Activated CD8-positive, alpha-beta memory T cell treated with anti-CD3 and anti-CD28 coated beads, Interleukin-2, amount 50 U/mL, for 24 hours (primary cell): ENCODE data around the gene RGS11.
A peak's percentile ranks its signal among the peaks of the same experiment; 100 is the strongest.
"Not testable (repeated sequence)": the region's sequence is repeated elsewhere in the genome, so short reads cannot be mapped to it uniquely, and the experiment has no call there.

Experiments used
- DNase-seq: peaks from one replicate; pipeline ENCODE4 v3.0.0-alpha.2; 2020; ENCODE audit errors: extremely low read depth

Gene RGS11

GRCh38 chr16:263182-263774 is 12.5 kb downstream of the RGS11 start:
- no peak for DNase-seq

- DNase-seq = no peak
Observed at GRCh38 chr16:262121-262745, 13.5 kb downstream of the RGS11 start.

- no peak for DNase-seq
Observed at GRCh38 chr16:261031-261691, 14.6 kb downstream of the RGS11 start.

- no peak for DNase-seq
Observed at GRCh38 chr16:260326-260725, 15.4 kb downstream of the RGS11 start.

- DNase-seq = no peak
Observed at GRCh38 chr16:259814-260253, 15.9 kb downstream of the RGS11 start.

- DNase-seq = no peak
Observed at GRCh38 chr16:259226-259625, 16.5 kb downstream of the RGS11 start.

- not testable (repeated sequence) for DNase-seq
Observed at GRCh38 chr16:258091-258490, 17.7 kb downstream of the RGS11 start.

- no peak for DNase-seq
Observed at GRCh38 chr16:255183-255582, 20.6 kb downstream of the RGS11 start.

- DNase-seq = no peak
Observed at GRCh38 chr16:254461-254860, 21.3 kb downstream of the RGS11 start.

GRCh38 chr16:253833-254232 is 21.9 kb downstream of the RGS11 start:
- no peak for DNase-seq

GRCh38 chr16:252366-253337 is 23.1 kb downstream of the RGS11 start:
- DNase-seq = no peak

GRCh38 chr16:249431-249830 is 26.3 kb downstream of the RGS11 start:
- no peak for DNase-seq

- no peak for DNase-seq
Observed at GRCh38 chr16:247027-247426, 28.7 kb downstream of the RGS11 start.

- DNase-seq = no peak
Observed at GRCh38 chr16:245105-245504, 30.6 kb downstream of the RGS11 start.

- no peak for DNase-seq
Observed at GRCh38 chr16:243348-243747, 32.4 kb downstream of the RGS11 start.

GRCh38 chr16:242281-242680 is 33.5 kb downstream of the RGS11 start:
- DNase-seq = no peak

GRCh38 chr16:240559-240958 is 35.2 kb downstream of the RGS11 start:
- no peak for DNase-seq

GRCh38 chr16:239948-240277 is 35.8 kb downstream of the RGS11 start:
- no peak for DNase-seq

- peak; percentile 81 for DNase-seq
Observed at GRCh38 chr16:234468-235305, 41.1 kb downstream of the RGS11 start, which contains the start of gene FAM234A. Gene FAM234A, plus strand, starts transcription at chr16:234821. Its CDS starts 19,593 bp downstream, at chr16:254414.

GRCh38 chr16:230949-231348 is 44.8 kb downstream of the RGS11 start:
- DNase-seq = no peak

GRCh38 chr16:230351-230750 is 45.4 kb downstream of the RGS11 start:
- DNase-seq = not testable (repeated sequence)
